NOMO-1 (cell line): ENCODE measurements around the gene EXOSC5.
A peak's percentile ranks its signal among the peaks of the same experiment; 100 is the strongest.
"Not testable (repeated sequence)": the region's sequence is repeated elsewhere in the genome, so short reads cannot be mapped to it uniquely, and the experiment has no call there.

Source experiments
- DNase-seq, 2 experiments: peaks; one replicate each; lab custom pipeline; 2025; ENCODE audit not compliant: unreplicated experiment in 2 of 2; lab: John Stamatoyannopoulos, UW

Gene EXOSC5

DNA sequence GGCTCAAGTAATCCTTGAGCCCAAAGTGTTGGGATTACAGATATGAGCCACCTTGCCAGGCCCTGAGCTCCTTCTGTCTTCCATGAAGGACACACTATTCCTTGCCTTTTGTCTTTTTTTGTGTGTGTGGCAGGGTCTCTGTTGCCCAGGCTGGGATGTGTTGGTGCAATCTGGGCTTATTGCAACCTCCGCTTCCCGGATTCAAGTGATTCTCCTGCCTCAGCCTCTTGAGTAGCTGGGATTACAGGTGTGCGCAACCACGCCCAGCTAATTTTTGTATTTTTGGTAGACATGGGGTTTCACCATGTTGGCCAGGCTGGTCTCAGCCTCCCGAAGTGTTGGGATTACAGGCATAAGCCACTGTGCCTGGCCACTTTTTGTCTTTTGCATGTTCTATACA is 11.7 kb upstream of the EXOSC5 start:
- DNase-seq, result not testable (repeated sequence)

DNA sequence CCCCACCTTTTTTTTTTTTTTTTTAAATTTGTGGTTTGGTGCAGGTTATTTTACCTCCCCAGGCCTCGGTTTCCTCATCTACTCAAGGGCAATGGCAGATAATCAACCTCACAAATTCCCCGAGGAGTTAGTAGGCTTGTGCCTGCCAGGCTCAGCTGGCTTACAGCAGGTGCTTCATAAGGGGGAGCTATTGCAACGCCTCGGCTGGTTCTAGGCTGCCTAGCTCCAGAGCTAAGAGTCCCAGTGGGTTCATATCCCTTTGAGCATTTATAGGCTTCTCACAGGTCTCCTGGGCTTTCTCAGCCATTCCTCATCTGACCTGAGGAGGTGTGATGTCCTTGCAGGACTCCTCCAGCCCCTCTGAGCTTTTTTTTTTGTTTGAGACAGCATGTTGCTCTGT is 11.1 kb upstream of the EXOSC5 start:
- DNase-seq, result peak; percentile 41 to 56

DNA sequence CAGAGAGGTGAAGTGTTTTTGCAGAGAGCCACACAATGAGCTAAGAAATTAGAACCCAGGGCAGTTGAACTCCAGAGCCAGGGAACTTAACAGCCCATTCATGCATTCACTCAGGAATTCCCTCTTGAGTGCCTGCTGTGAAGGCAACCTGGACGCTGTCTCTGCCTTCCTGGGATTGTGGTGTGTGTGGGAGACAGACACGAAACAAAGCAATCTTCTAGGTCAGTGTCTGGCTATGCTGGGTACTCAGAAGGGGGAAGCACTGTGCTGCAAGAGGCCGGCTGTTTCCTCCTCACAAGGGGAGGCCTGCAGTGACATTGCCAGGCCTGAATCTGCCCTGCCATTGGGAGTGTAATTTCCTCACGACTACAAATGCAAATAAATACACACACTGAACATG is 10.1 kb upstream of the EXOSC5 start:
- peak; percentile 44 to 74 for DNase-seq

DNA sequence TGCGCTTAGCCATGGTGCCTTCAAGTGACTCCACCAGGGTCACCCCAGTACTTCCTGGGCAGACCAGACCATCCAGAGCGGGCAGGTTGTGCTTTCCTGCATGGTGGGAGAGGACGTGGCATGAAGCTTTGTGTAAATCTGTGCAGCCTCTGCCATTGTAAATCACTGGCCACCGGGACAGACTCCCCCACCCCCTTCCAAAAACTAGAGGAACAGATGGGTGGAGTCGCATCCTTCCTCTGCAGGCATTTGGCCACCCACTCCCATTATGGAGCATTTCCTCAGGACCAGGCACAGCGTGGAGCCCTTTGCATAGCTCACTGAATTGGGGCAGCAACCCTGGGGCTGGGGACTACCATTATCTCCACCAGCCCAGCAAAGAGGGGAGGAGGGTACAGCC is 8.6 kb upstream of the EXOSC5 start:
- no peak for DNase-seq

DNA sequence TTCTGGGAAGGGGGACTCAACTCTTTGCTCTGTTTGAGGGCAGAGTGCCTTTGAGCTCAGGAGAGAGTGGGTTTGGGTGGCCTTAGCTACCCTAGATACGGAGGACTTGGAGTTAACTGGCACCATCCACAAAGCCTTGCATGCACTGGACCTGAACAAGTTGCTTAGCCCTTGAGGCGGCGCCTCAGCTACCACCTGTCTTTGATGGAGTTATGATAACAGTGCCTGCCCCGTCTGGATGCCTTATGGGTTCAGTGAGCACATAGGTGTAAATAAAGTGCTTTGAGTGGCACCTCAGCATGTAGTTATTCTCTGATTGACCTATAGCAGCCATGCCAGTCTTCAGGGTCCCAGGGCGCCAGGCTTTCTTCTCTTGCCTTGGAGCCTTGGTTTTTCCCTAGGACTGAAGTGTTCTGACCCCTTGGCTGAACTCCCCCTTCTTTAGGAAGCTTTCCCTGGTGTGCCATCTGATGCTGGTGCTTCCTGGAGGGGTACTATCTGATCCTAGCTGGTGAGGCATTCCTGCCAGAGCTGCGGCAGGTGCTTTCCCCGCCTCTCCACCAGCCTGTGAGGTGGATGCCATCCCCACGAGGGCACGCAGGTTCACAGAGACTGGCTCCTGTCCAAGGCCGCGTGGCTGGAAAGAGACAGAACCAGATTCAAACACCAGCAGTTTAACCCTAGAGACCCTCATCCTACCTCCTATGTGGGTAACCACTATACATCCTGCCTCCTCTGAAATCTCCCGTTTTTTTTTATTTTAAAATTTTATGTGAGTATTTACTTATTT is 6.2 kb upstream of the EXOSC5 start:
- DNase-seq, result no peak

DNA sequence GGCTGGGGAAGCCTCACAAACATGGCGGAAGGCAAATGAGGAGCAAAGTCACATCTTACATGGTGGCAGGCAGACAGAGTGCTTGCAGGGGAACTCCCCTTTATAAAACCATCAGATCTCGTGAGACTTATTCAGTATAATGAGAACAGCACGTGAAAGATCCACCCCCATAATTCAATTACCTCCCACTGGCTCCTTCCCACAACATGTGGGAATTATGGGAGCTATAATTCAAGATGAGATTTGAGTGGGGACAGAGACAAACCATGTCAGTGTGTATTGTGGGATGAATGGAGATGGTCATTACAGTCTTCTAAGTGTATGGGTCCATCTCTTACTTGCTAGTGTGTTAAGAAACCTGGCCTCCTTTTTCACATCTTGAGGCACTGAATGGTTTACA is 4.9 kb upstream of the EXOSC5 start:
- DNase-seq, result no peak

DNA sequence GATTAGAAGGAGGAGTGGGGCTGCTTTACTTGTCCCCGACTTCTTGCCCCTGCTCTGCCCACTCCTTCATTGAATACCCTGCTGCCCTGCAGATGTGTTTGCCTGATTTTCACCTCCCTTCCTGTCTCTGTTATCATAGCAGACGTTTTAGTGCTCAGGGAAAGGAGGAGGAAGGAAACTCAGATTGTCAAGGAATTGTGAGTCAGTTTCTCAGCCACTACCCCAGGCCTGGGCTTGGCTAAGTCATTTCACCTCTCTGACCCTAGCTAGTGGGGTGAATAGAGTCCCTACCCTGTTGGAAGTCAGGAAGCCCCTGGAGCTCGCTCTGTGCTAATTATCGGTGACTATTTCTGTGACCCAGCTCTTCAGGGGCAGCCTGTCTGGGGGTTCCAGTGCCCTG is 4.3 kb upstream of the EXOSC5 start:
- DNase-seq, result no peak

DNA sequence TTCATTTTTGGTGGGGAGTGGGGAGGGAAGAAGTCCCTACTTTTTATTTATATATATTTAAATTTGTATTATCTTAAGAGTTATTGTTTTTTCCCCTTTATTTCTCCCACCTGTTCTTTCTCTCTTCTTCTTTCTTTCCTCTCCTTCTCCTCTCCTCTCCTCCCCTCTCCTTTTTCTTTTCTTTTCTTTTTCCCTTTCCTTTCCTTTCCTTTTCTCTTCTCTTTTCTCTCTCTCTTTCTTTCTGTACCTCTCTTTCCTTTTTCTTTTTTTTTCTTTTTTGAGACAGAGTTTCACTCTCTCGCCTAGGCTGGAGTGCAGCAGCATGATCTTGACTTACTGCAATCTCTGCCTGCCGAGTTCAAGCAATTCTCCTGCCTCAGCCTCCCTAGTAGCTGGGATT is 2.4 kb upstream of the EXOSC5 start:
- DNase-seq, result no peak

DNA sequence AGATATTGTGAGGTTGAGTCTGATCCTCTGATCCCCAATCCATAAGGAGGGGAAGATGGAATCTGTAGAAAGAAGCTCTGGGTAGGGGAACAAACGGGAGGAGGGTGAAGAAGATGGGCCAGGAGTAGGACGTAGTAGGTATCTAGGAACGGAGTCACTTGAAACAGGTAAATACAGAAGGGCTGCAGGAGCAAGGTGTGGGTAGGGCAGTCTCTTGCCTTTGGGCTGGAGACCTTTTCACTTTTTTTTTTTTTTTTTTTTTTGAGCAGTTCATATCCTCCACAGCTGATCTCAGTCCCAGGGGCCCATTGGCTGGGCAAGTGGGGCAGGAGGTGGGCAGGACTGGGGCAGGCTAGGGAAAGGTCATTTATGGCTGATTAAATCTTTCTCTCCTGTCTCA is 1.9 kb upstream of the EXOSC5 start:
- no peak for DNase-seq

DNA sequence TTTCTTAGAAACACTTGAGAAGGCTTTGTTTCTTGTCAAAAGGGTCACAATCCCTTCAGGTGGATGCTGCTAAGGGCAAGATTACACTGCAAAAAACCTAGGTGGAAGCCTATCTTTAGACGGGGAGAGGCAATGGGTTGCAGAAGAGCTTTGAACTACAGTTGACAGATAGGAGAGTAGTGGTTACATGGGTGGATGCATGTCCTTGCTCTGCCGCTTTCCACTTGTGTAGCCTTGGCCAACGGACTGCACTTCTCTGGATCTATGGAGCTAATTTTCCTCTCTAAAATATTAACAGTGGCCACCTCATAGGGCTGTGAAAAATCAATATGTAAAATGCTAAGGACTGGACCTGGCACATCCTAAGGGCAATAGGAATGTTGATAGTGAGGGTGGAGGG is 1.4 kb upstream of the EXOSC5 start:
- peak in 1 of 2 experiments; percentile 15 for DNase-seq

DNA sequence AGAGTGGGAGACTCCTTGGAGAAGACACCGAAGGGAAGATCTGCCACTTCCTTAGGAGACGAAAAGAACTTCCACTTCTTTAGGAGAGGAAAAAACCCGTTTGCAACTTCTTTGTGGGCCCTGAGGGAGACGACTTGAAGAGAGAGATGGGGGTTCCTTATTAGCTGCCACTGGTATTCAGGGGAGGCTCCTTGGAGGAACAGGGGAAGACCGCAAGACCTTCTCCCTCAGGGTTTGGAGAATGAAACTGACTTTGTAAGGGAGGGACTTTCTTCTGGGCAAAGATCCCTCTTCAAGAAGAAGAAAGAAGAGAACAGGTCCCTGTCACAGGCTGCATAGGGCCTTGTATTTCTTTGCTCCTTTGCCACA is 875 bp upstream of the EXOSC5 start:
- peak in 1 of 2 experiments; percentile 41 for DNase-seq

DNA sequence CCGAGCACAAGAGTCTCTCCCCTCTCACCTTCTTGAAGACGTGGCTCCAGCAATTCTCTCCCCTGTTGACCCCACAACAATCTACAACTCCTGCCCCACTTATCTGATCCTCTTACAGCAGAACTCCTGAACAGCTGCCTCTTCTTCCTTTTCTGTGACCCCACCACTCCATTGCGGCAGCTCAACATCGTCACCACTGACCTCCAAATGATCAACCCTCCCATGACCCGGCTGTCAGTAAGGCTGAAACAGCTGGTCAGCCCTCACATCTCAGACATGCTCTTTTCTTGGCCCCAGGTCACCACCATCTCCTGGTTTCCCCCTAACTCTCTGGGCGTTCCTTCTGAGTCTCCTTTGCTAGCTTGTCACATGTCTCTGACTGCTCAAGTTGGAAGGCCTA is 1.8 kb downstream of the EXOSC5 start:
- DNase-seq, result no peak

DNA sequence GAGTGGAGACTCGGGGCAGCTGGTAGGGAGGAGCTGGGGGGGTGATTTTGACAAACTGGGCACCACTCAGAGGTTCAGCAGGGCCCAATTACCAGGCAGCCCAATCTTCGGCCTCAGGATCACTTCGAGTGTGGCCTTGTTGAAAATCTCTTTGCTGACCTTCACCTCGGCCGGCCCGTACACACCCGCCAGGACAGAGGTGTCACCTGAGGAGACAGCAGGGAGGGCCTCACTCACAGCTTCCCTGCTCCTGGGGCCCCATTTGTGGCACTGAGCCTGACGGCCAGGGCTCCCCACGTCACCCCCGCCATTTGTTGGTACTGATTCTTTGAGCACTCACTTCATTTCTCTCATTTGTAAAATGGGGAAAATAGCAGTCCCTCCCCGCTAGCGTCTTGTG is 4.4 kb downstream of the EXOSC5 start:
- no peak for DNase-seq

DNA sequence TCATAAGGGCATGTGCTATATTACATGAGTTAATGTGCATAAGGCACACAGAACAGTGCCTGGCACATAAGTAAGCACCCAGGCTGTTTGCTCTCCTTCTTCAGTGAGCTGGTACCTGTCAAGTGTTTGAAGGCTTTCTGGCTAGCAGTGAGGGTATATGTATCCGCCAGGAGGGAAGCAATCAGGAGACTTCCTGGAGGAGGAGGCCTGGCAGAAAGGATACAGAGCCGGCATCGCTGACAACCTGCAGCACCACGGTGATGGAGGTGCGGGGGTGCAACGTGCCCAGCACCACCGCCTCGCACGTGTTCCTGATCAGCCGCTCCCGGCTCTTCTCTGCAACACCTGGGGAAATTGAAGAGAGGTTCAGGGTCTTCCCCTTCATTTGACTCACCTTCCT is 5.5 kb downstream of the EXOSC5 start:
- no peak for DNase-seq

DNA sequence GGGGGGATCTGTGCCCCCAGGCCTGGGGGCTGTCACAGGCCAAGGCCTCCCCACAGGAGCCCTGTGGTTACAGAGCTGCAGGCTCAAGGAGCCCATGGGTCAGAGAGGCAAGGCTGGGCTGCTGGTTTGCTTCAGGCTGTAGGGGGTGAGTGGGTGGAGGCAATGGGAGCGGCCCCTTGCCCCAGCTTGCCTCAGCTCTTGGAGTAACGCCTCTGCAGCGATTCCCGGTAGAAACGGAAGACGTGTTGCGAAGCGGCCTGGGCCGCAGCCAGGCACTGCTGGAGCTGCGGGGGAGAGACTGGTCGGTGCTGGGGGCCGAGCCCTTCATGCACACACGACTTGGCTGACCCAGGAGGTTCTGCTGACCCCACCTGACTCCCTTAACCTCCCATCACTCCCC is 10.7 kb downstream of the EXOSC5 start:
- no peak for DNase-seq

DNA sequence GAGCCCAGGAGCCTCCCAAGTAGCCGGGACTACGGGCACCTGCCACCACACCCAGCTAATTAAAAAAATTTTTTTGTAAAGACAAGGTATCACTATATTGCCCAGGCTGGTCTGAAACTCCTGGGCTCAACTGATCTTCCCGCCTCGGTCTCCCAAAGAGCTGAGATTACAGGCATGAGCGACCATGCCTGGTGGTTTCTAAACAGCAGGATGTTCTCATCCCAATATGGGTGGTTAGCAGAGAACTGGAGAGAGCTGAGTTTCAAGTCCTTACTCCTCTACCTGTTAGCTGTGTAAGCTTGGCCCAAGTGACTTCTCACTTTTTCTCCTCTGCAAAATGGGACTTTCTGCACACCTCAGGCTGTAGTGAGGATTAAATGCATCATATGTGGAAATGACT is 12.8 kb downstream of the EXOSC5 start:
- no peak for DNase-seq

DNA sequence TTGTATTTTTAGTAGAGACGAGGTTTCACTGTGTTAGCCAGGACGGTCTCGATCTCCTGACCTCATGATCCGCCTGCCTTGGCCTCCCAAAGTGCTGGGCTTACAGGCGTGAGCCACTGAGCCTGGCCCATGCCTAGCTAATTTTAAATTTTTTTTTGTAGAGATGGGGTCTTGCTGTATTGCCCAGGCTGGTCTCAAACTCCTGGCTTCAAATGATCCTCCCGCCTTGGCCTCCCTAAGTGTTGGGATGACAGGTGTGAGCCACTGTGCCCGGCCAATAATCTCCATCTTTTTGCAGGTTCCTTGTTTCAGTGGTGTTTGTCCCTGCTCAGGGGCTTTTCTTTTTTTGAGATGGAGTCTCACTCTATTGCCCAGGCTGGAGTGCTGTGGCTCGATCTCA is 15.6 kb downstream of the EXOSC5 start:
- not testable (repeated sequence) for DNase-seq

DNA sequence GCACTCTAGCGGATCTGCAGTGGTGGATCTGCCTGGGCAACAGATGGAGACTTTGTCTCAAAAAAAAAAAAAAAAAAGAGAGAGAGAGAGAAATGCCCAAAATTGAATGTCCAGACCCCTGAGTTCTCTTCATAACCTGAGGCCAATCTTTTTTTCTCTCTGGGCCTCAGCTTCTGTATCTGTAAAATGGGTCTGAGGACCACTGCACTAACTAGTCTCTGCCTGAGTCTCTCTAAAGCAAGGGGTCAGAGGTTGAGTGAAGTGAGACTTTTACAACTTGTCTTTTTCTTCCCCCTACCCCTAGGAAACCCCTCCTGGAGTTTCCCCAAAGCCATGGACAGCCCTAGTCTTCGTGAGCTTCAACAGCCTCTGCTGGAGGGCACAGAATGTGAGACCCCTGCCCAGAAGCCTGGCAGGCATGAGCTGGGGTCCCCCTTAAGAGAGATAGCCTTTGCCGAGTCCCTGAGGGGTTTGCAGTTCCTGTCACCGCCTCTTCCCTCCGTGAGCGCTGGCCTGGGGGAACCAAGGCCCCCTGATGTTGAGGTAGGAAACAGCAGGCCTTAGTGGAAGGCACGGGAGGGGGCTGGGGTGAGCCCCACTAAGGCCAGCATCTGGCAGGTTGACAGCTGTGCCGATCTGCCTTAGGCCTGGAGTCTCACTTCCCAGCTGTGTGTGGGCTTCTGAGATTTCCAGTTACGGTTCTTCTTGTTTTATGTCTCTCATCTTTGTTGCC is 19.0 kb downstream of the EXOSC5 start:
- no peak for DNase-seq

DNA sequence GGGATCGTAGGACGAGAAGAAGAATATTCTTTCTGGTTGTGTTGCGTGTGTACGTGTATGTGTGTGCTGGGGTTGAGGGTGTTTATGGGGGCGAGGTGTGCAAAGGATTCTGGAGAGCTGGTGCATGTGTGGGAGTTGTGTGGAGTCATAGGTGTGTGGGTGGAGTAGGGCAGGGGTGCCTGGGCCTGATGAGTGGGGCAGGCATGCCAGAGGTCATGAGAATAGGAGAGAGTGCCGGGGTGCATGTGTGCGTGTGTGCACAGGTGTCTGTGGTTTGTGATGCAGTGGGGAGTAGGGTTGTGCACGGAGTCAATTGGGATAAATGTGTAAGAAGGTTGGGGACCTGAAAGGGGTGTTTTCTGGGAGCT is 20.2 kb downstream of the EXOSC5 start:
- no peak for DNase-seq

DNA sequence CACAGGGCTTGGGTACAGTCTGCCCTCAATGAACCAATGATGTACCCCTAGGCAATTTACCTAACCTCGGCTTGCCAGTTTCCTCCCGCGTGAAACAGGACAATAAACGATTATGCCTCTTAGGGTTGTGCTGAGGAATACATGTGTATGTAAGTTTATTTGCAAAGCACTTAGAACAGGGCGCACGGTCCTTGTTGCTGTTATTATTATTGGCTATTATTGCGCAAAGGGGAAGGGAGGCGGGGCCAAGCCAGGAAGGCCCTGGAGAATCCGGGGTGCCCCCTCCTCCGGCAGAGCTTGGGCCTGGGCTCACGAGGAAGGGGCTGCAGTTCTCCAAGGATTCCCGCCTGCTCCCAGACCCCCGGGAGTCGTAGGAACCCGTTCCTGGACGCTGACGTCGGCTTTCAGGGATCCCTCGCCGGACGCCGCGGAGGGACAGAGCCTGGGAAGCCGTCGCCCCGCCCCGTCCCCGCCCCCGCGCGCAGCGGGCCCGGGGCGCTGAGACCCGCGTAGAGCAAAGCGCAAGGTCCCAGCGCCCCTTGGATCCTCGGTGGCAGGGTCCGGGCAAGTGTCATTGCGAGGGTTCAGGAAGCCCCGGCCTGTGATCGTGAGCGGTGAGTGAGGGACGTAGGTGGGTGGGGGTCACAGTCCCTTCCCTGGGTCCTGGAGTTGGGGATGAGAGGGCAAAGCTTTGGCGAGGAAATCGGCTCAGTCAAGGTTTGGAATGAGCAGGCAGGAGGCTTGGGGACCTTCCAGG is 20.7 kb downstream of the EXOSC5 start, which contains the start of gene TMEM91:
TMEM91 (plus strand) TSS at position 293 of the 757 bp plus-strand sequence. CDS start 1,777 bp downstream, outside the sequence.
- peak; percentile 14 to 15 for DNase-seq

DNA sequence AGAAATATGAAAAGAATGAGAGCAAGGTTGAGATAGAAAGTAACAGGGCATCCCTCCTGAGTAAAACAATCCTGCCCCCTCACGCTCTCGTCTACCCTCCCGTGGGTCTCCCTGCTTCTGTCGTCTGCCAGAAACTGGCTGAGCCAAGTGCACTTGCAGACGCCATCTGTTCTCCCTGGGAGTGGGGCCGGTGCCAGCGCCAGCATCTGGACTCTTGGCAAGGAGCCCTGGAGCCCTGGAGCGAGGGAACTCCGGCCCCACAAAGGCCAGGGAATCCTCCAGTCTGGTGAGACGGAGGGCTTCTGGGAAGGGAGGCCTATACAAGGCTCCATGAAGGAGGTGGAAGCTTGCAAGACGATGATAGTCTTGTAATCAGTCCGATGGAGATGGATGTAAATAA is 23.2 kb downstream of the EXOSC5 start:
- no peak for DNase-seq

DNA sequence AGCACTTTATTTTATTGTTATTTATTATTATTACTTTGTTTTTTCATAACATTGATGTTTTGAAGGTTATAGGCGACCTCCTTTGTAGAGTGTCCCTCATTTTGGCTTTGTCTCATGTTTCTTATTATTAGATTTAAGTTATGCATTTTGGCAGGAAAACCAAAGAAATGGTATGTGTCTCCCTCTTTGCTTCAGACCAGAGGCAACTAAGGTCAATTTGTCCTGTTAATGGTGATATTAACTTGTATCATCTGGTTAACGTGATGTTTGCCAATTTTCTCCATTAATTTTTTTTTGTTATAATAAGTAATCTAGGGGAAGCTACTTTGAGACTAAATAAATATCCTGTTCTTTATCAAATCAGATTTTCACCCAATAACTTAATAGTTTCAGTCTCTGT is 24.7 kb downstream of the EXOSC5 start:
- DNase-seq, result no peak
